ENCODE data around the gene RNASE2. TPM values are rescaled to one million over a fixed set of nuclear protein-coding genes. Genes with fewer than 3 reads are reported as not detected.
"Not testable (repeated sequence)": the region's sequence is repeated elsewhere in the genome, so short reads cannot be mapped to it uniquely, and the experiment has no call there.

Gene RNASE2
- total RNA-seq, 1 donor from 2014 or later, result not detected

DNA sequence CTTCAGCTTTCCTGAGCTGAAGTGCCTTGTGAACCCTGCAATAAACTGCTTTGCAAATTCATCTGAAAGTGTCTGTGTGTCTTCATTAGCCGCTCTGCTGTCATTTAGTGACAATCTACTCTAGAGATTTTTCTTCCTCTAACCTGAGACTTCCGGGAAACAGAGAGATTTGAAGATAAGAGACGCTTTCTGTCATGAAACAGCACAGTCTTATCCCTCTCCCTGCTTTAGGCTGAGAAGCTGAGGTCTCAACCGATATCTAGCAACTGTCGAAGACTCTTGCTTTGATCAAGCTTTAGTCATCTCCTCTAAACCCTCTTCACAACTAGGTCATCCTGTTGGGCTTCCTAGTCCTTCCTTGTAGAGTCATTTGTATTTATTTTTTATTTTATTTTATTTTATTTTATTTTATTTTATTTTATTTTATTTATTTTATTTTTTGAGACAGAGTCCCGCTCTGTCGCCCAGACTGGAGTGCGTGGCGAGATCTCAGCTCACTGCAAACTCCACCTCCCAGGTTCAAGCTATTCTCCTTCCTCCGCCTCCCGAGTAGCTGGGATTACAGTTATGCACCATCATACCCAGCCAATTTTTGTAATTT, 1.2 kb downstream of the RNASE2 start:
- Histone ChIP-seq H3K9me3 (ENCODE audit: insufficient read depth, low read depth, low read length) (no peaks in the 10 kb centered on the region), H3K4me1 (ENCODE audit: insufficient read depth, low read length) (no peaks in the 10 kb centered on the region), H3K4me2 (ENCODE audit: low read length) (no peak overlapping the region), H3K4me3 (ENCODE audit: insufficient read depth, low read depth, low read length) (no peak overlapping the region), H3K27me3 (ENCODE audit: insufficient read depth, low read length) (no peaks in the 10 kb centered on the region), H3K79me2 (ENCODE audit: insufficient read depth, low read length) (no peaks in the 10 kb centered on the region), H3K36me3 (ENCODE audit: insufficient read depth, low read length) (no peaks in the 10 kb centered on the region), H3K9ac (ENCODE audit: low read length) (no peak overlapping the region), H3K27ac (ENCODE audit: low read depth, low read length) (no peak overlapping the region), H2AFZ (ENCODE audit: low read depth, low read length) (no peak overlapping the region), H4K20me1 (ENCODE audit: insufficient read depth, low read length) (no peaks in the 10 kb centered on the region)
- Mint-ChIP-seq H3K4me1 (ENCODE audit: low read depth, unreplicated experiment) (no peaks in the 10 kb centered on the region), H3K27ac (ENCODE audit: unreplicated experiment) (no peak overlapping the region), H3K9me3 (ENCODE audit: unreplicated experiment) (peaks cover 3% of the 10 kb centered on the region), H3K36me3 (ENCODE audit: low read depth, unreplicated experiment) (no peaks in the 10 kb centered on the region), H3K4me3 (ENCODE audit: unreplicated experiment) (no peak overlapping the region), H3K27me3 (ENCODE audit: low read depth, unreplicated experiment) (peaks cover 9% of the 10 kb centered on the region)
- DNase-seq (ENCODE audit: low read depth), result no peak
- TF ChIP-seq, protein P1, sequence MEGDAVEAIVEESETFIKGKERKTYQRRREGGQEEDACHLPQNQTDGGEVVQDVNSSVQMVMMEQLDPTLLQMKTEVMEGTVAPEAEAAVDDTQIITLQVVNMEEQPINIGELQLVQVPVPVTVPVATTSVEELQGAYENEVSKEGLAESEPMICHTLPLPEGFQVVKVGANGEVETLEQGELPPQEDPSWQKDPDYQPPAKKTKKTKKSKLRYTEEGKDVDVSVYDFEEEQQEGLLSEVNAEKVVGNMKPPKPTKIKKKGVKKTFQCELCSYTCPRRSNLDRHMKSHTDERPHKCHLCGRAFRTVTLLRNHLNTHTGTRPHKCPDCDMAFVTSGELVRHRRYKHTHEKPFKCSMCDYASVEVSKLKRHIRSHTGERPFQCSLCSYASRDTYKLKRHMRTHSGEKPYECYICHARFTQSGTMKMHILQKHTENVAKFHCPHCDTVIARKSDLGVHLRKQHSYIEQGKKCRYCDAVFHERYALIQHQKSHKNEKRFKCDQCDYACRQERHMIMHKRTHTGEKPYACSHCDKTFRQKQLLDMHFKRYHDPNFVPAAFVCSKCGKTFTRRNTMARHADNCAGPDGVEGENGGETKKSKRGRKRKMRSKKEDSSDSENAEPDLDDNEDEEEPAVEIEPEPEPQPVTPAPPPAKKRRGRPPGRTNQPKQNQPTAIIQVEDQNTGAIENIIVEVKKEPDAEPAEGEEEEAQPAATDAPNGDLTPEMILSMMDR (IDR thresholded peaks at IDR 0.05; ENCODE audit: insufficient read depth, low read depth, low read length), result no peak
- no peak for TF ChIP-seq EZH2 (IDR thresholded peaks at IDR 0.05; ENCODE audit: insufficient read depth, low read length)
- FAIRE-seq, result no peak

DNA sequence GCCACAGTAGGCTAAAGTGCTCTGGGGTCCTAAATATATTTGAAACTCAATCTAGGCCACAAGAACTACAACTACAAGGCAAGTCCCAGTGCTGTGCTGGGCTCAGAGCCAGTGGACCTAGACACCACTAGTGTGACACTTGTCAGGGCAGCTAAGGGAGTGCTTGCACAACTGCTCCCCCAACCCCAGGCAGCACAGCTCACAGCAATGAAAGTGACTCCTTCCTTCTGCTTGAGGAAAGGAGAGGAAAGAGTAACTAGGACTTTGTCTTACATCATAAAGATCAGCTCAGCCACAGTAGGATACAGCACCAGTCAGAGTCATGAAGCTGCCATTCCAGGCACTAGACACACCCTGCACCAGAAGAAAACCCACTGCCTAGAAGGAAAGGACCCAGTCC, 3.7 kb downstream of the RNASE2 start:
- H3K4me2 ChIP-seq (ENCODE audit: low read length); H3K9me3 ChIP-seq (ENCODE audit: insufficient read depth, low read depth, low read length); H3K27me3 ChIP-seq (ENCODE audit: insufficient read depth, low read length); H3K4me1 Mint-ChIP-seq (ENCODE audit: low read depth, unreplicated experiment); H3K79me2 ChIP-seq (ENCODE audit: insufficient read depth, low read length); H3K4me3 ChIP-seq (ENCODE audit: insufficient read depth, low read depth, low read length); H3K36me3 Mint-ChIP-seq (ENCODE audit: low read depth, unreplicated experiment); H3K9me3 Mint-ChIP-seq (ENCODE audit: unreplicated experiment); H4K20me1 ChIP-seq (ENCODE audit: insufficient read depth, low read length); H3K9ac ChIP-seq (ENCODE audit: low read length); H3K36me3 ChIP-seq (ENCODE audit: insufficient read depth, low read length); H2AFZ ChIP-seq (ENCODE audit: low read depth, low read length); DNase-seq (ENCODE audit: low read depth); FAIRE-seq; H3K4me1 ChIP-seq (ENCODE audit: insufficient read depth, low read length); H3K27ac ChIP-seq (ENCODE audit: low read depth, low read length); H3K4me3 Mint-ChIP-seq (ENCODE audit: unreplicated experiment): not testable (repeated sequence)
- H3K27me3 Mint-ChIP-seq (ENCODE audit: low read depth, unreplicated experiment), result peaks cover 12% of the 10 kb centered on the region
- H3K27ac Mint-ChIP-seq (ENCODE audit: unreplicated experiment), result peak overlapping the region; percentile 49

DNA sequence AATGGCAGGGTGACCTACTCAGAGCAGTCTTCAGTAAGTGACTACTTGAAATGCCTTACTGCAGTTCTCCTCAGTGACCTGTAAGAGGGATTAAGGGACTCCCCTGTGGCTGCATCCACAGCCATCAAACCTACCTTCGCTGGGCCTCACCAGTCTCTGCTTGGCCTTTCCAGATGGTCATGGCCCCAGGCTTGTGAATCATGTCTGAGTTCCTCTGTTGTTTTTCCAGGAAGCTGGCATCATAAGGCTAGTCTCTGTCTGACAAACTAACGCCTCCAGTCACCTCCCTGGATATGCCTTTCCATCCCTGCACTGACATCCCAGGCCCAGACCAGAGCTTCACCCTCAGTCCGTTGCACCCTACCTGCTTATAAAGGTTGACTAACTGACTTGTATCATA, 14.0 kb downstream of the RNASE2 start:
- H3K27me3 ChIP-seq (ENCODE audit: insufficient read depth, low read length), result peaks cover 18% of the 10 kb centered on the region
- FAIRE-seq (no peak), DNase-seq (ENCODE audit: low read depth) (no peak)
- Mint-ChIP-seq H3K4me3 (ENCODE audit: unreplicated experiment) (no peak overlapping the region), H3K27me3 (ENCODE audit: low read depth, unreplicated experiment) (peaks cover 19% of the 10 kb centered on the region), H3K9me3 (ENCODE audit: unreplicated experiment) (no peaks in the 10 kb centered on the region), H3K36me3 (ENCODE audit: low read depth, unreplicated experiment) (peaks cover 5% of the 10 kb centered on the region), H3K27ac (ENCODE audit: unreplicated experiment) (no peak overlapping the region), H3K4me1 (ENCODE audit: low read depth, unreplicated experiment) (peaks cover 16% of the 10 kb centered on the region)
- H4K20me1 ChIP-seq (ENCODE audit: insufficient read depth, low read length), result no peaks in the 10 kb centered on the region
- no peaks in the 10 kb centered on the region for H3K9me3 ChIP-seq (ENCODE audit: insufficient read depth, low read depth, low read length)
- no peak overlapping the region for H2AFZ ChIP-seq (ENCODE audit: low read depth, low read length)
- no peak overlapping the region for H3K9ac ChIP-seq (ENCODE audit: low read length)
- peaks cover 6% of the 10 kb centered on the region for H3K4me1 ChIP-seq (ENCODE audit: insufficient read depth, low read length)
- no peak overlapping the region for H3K4me2 ChIP-seq (ENCODE audit: low read length)
- TF ChIP-seq, protein P1 (IDR thresholded peaks at IDR 0.05; ENCODE audit: insufficient read depth, low read depth, low read length), result no peak
- no peak for TF ChIP-seq EZH2 (IDR thresholded peaks at IDR 0.05; ENCODE audit: insufficient read depth, low read length)
- H3K36me3 ChIP-seq (ENCODE audit: insufficient read depth, low read length), result no peaks in the 10 kb centered on the region
- H3K27ac ChIP-seq (ENCODE audit: low read depth, low read length), result no peak overlapping the region
- no peaks in the 10 kb centered on the region for H3K79me2 ChIP-seq (ENCODE audit: insufficient read depth, low read length)
- H3K4me3 ChIP-seq (ENCODE audit: insufficient read depth, low read depth, low read length), result no peak overlapping the region
